ENCODE results near the gene DOCK8.

GRCh38 chr9:224026-224425, 9.4 kb downstream of the DOCK8 start:
- TF ChIP-seq POLR2A (IDR thresholded peaks at IDR 0.05): no peak
- TF ChIP-seq CTCF (IDR thresholded peaks at IDR 0.05): no peak

Measured in uterus (tissue), 2 donors.